Peyer's patch (tissue), 4 donors: ENCODE data around the gene ZNF672.

Source experiments
- CTCF ChIP-seq, 6 experiments: fragments of 450-650 bp in 4 of 6; fragments of 200-600 bp in 2 of 6; sonication (generic) in 1 of 6; IDR thresholded peaks; one replicate each; pipeline ENCODE4 v1.5.1; 2017 to 2019; ENCODE audit warnings: antibody characterized with exemption in 6 of 6, mild to moderate bottlenecking in 3 of 6, moderate library complexity in 1 of 6
- POLR2A ChIP-seq, 2 donors: fragments of 450-650 bp; IDR thresholded peaks; one replicate each; pipeline ENCODE4 v1.5.1; 2017; ENCODE audit warnings: antibody characterized with exemption in 2 of 2, mild to moderate bottlenecking in 2 of 2, moderate library complexity in 2 of 2

DNA sequence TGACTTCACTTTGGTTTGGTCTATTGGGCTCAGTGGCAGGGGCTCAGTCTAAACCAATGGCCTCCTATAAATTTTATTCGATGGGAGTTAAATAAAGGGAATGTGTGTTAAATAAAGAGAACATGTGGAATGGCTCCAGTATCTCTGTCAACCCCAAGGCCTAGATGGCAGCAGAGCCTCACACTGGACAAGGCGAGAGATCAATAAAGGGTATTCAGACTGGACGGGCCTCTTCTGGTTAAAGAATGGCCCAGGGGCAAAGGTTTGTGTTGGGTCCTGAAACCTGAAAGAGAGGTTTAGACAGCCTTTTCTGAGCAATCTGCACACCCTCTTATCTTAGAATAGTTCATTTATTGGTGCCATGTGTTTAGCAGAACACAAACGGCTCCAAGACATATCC is 47.0 kb upstream of the ZNF672 start:
- TF ChIP-seq CTCF (IDR thresholded peaks at IDR 0.05) = peak in 3 of 6 experiments; percentile 53 to 73 (median 54)
- TF ChIP-seq POLR2A (IDR thresholded peaks at IDR 0.05) = no peak
